SJSA1 (cell line): Measurements from ENCODE around the gene BTBD9. TPM values are rescaled to one million over a fixed set of nuclear protein-coding genes. Genes with fewer than 3 reads are reported as not detected.

Source experiments
- DNase-seq, 2 experiments: peaks; one replicate each; pipeline ENCODE4 v3.0.0-alpha.2; 2015 to 2020; ENCODE audit warnings: low spot score in 2 of 2, low read depth in 1 of 2
- H3K27ac ChIP-seq: fragments of 250-450 bp; sonication (Bioruptor Pico); 2 replicates; pipeline ENCODE4 v1.5.1; 2020; ENCODE audit warnings: mild to moderate bottlenecking, moderate library complexity
- H3K27me3 ChIP-seq: fragments of 250-450 bp; sonication (Bioruptor Pico); replicated peaks from 2 replicates; pipeline ENCODE4 v1.5.1; 2020; ENCODE audit warnings: mild to moderate bottlenecking, moderate library complexity
- H3K36me3 ChIP-seq: fragments of 250-450 bp; sonication (Bioruptor Pico); 2 replicates; pipeline ENCODE4 v1.5.1; 2020; ENCODE audit warnings: mild to moderate bottlenecking
- H3K4me1 ChIP-seq: fragments of 250-450 bp; sonication (Bioruptor Pico); replicated peaks from 2 replicates; pipeline ENCODE4 v1.6.1; 2021; ENCODE audit warnings: mild to moderate bottlenecking
- H3K4me3 ChIP-seq: fragments of 250-450 bp; sonication (Bioruptor Pico); 2 replicates; pipeline ENCODE4 v1.5.1; 2020; ENCODE audit warnings: mild to moderate bottlenecking
- H3K9me3 ChIP-seq: fragments of 250-450 bp; sonication (Bioruptor Pico); replicated peaks from 2 replicates; pipeline ENCODE4 v1.5.1; 2020; ENCODE audit warnings: mild to moderate bottlenecking
- total RNA-seq: library from RNA; depleted of rRNA; stranded (reverse); fragments of >200 nt; shearing (Covaris generic); gene quantifications from 2 replicates; pipeline ENCODE4 v1.2.3, GENCODE V29; 2014

Gene BTBD9
- total RNA-seq, 1 experiment from 2014 or later: 8.5 TPM

- no peak overlapping the region for H3K27ac ChIP-seq
These were observed 471.6 kb downstream of the BTBD9 start for GRCh38 chr6:38168126-38168525.

GRCh38 chr6:38167598-38167997, 472.1 kb downstream of the BTBD9 start:
- no peaks in the 10 kb centered on the region for H3K4me1 ChIP-seq
- no peaks in the 10 kb centered on the region for H3K27me3 ChIP-seq
- no peak for DNase-seq
- no peaks in the 10 kb centered on the region for H3K36me3 ChIP-seq
- H3K9me3 ChIP-seq: no peaks in the 10 kb centered on the region
- no peak overlapping the region for H3K27ac ChIP-seq
- H3K4me3 ChIP-seq: no peak overlapping the region

More at GRCh38 chr6:38168126-38168525, 471.6 kb downstream of the BTBD9 start:
- H3K9me3 ChIP-seq: no peaks in the 10 kb centered on the region
- no peaks in the 10 kb centered on the region for H3K27me3 ChIP-seq
- no peaks in the 10 kb centered on the region for H3K36me3 ChIP-seq
- DNase-seq: no peak
- H3K4me1 ChIP-seq: no peaks in the 10 kb centered on the region
- H3K4me3 ChIP-seq: no peak overlapping the region

GRCh38 chr6:38166411-38167240, 473.1 kb downstream of the BTBD9 start:
- Histone ChIP-seq H3K4me3 (no peak overlapping the region), H3K9me3 (no peaks in the 10 kb centered on the region)
- no peak for DNase-seq

GRCh38 chr6:38164671-38165108, 475.0 kb downstream of the BTBD9 start:
- Histone ChIP-seq H3K4me3 (no peak overlapping the region), H3K4me1 (no peaks in the 10 kb centered on the region), H3K9me3 (no peaks in the 10 kb centered on the region), H3K27me3 (no peaks in the 10 kb centered on the region), H3K36me3 (no peaks in the 10 kb centered on the region; the same call in 1 of the 2 replicates), H3K27ac (no peak overlapping the region)
- DNase-seq: no peak

More at GRCh38 chr6:38166411-38167240, 473.1 kb downstream of the BTBD9 start:
- no peaks in the 10 kb centered on the region for H3K36me3 ChIP-seq
- H3K4me1 ChIP-seq: no peaks in the 10 kb centered on the region
- H3K27ac ChIP-seq: no peak overlapping the region
- no peaks in the 10 kb centered on the region for H3K27me3 ChIP-seq

GRCh38 chr6:38164131-38164481, 475.6 kb downstream of the BTBD9 start:
- Histone ChIP-seq H3K36me3 (no peaks in the 10 kb centered on the region; the same call in 1 of the 2 replicates), H3K4me1 (no peaks in the 10 kb centered on the region), H3K27ac (no peak overlapping the region), H3K4me3 (no peak overlapping the region), H3K27me3 (no peaks in the 10 kb centered on the region), H3K9me3 (no peaks in the 10 kb centered on the region)
- no peak for DNase-seq

- Histone ChIP-seq H3K36me3 (no peaks in the 10 kb centered on the region; the same call in 1 of the 2 replicates), H3K27ac (no peak overlapping the region), H3K4me3 (no peak overlapping the region), H3K27me3 (no peaks in the 10 kb centered on the region), H3K9me3 (no peaks in the 10 kb centered on the region), H3K4me1 (no peaks in the 10 kb centered on the region)
- no peak for DNase-seq
These were observed 476.3 kb downstream of the BTBD9 start for GRCh38 chr6:38163186-38164130.

- Histone ChIP-seq H3K9me3 (no peaks in the 10 kb centered on the region), H3K4me1 (no peaks in the 10 kb centered on the region), H3K36me3 (no peaks in the 10 kb centered on the region; the same call in 1 of the 2 replicates), H3K4me3 (no peak overlapping the region), H3K27me3 (no peaks in the 10 kb centered on the region), H3K27ac (no peak overlapping the region)
- no peak for DNase-seq
These were observed 477.1 kb downstream of the BTBD9 start for GRCh38 chr6:38162493-38163185.

GRCh38 chr6:38161754-38162492, 477.8 kb downstream of the BTBD9 start:
- Histone ChIP-seq H3K27me3 (no peaks in the 10 kb centered on the region), H3K27ac (no peak overlapping the region), H3K9me3 (no peaks in the 10 kb centered on the region), H3K4me3 (no peak overlapping the region), H3K4me1 (no peaks in the 10 kb centered on the region), H3K36me3 (peaks cover 3% of the 10 kb centered on the region)
- DNase-seq: no peak

GRCh38 chr6:38161331-38161730, 478.4 kb downstream of the BTBD9 start:
- no peaks in the 10 kb centered on the region for H3K4me1 ChIP-seq

GRCh38 chr6:38160831-38161230, 478.9 kb downstream of the BTBD9 start:
- no peaks in the 10 kb centered on the region for H3K9me3 ChIP-seq
- no peak overlapping the region for H3K27ac ChIP-seq
- no peak for DNase-seq
- peaks cover 5% of the 10 kb centered on the region for H3K36me3 ChIP-seq
- H3K27me3 ChIP-seq: no peaks in the 10 kb centered on the region
- no peak overlapping the region for H3K4me3 ChIP-seq
- H3K4me1 ChIP-seq: no peaks in the 10 kb centered on the region

More at GRCh38 chr6:38161331-38161730, 478.4 kb downstream of the BTBD9 start:
- Histone ChIP-seq H3K36me3 (peaks cover 5% of the 10 kb centered on the region), H3K9me3 (no peaks in the 10 kb centered on the region), H3K4me3 (no peak overlapping the region), H3K27me3 (no peaks in the 10 kb centered on the region), H3K27ac (no peak overlapping the region)
- no peak for DNase-seq

GRCh38 chr6:38159596-38159995, 480.1 kb downstream of the BTBD9 start:
- H3K9me3 ChIP-seq: no peaks in the 10 kb centered on the region
- no peak overlapping the region for H3K4me3 ChIP-seq
- no peak overlapping the region for H3K27ac ChIP-seq
- H3K4me1 ChIP-seq: peaks cover 10% of the 10 kb centered on the region; the same call in 1 of the 2 replicates
- no peak for DNase-seq
- no peaks in the 10 kb centered on the region for H3K27me3 ChIP-seq
- peaks cover 5% of the 10 kb centered on the region for H3K36me3 ChIP-seq

- H3K4me1 ChIP-seq: peaks cover 10% of the 10 kb centered on the region; the same call in 1 of the 2 replicates
- no peaks in the 10 kb centered on the region for H3K9me3 ChIP-seq
These were observed 480.9 kb downstream of the BTBD9 start for GRCh38 chr6:38158762-38159350.

More at GRCh38 chr6:38158762-38159350, 480.9 kb downstream of the BTBD9 start:
- H3K36me3 ChIP-seq: peaks cover 5% of the 10 kb centered on the region
- DNase-seq: no peak
- no peaks in the 10 kb centered on the region for H3K27me3 ChIP-seq
- H3K4me3 ChIP-seq: no peak overlapping the region
- H3K27ac ChIP-seq: no peak overlapping the region
